Panc1 (cell line): ENCODE data around the gene BRD4. TPM values are rescaled to one million over a fixed set of nuclear protein-coding genes. Genes with fewer than 3 reads are reported as not detected.

Experiments
- ATAC-seq: fragments of 200-7000 bp; cut with Tn5 transposase; 2 replicates; pipeline ENCODE4 v1.9.1; 2020; ENCODE audit warnings: mild to moderate bottlenecking, moderate library complexity
- BruUV-seq: library from RNA; stranded (reverse); fragments of 400-500 nt; replicated peaks from 2 replicates; lab custom pipeline; 2021; lab: Mats Ljungman, UMichigan
- CTCF ChIA-PET: fragments of 300-600 bp; sonication (Branson Sonifier 250); formaldehyde crosslinking; loops from one replicate; lab custom pipeline; 2022; ENCODE audit warnings: antibody characterized with exemption; lab: Charles Lee
- POLR2A ChIA-PET: fragments of 300-600 bp; sonication (Branson Sonifier 250); formaldehyde crosslinking; loops from one replicate; lab custom pipeline; 2022; ENCODE audit warnings: antibody characterized with exemption; lab: Charles Lee
- DNase-seq: peaks from one replicate; pipeline ENCODE4 v3.0.0-alpha.2; 2010; ENCODE audit warnings: low read depth, low spot score
- H3K27ac ChIP-seq: 2 replicates; pipeline ENCODE4 v1.5.1; 2011; ENCODE audit warnings: mild to moderate bottlenecking, low read length, inconsistent platforms
- H3K27me3 ChIP-seq: fragments of 200-500 bp; sonication (Bioruptor generic); 2 replicates; pipeline ENCODE4 v1.6.0; 2014; ENCODE audit warnings: low read length, inconsistent platforms; ENCODE audit not compliant: control insufficient read depth, insufficient read depth
- H3K36me3 ChIP-seq: fragments of 200-500 bp; sonication (Bioruptor generic); 2 replicates; pipeline ENCODE4 v1.5.1; 2014; ENCODE audit warnings: inconsistent platforms, mild to moderate bottlenecking, low read length, moderate library complexity; ENCODE audit not compliant: control insufficient read depth, insufficient read depth
- H3K4me1 ChIP-seq: 2 replicates; pipeline ENCODE4 v1.5.1; 2011; ENCODE audit warnings: inconsistent platforms, mild to moderate bottlenecking, low read length, moderate library complexity; ENCODE audit not compliant: control insufficient read depth, insufficient read depth
- H3K4me3 ChIP-seq, 2 experiments: 2 replicates each; pipeline ENCODE4 v1.5.1; 2011 to 2012; ENCODE audit warnings: low read depth in 2 of 2, low read length in 2 of 2, mild to moderate bottlenecking in 2 of 2, inconsistent platforms in 1 of 2, moderate library complexity in 1 of 2
- H3K9me3 ChIP-seq: fragments of 200-500 bp; sonication (Bioruptor generic); 2 replicates; pipeline ENCODE4 v1.5.1; 2014; ENCODE audit warnings: low read depth, mild to moderate bottlenecking, inconsistent platforms, low read length, moderate library complexity; ENCODE audit not compliant: control insufficient read depth, insufficient read depth
- POLR2AphosphoS5 ChIP-seq: IDR thresholded peaks from 2 replicates; pipeline ENCODE4 v1.6.1; 2012; ENCODE audit warnings: mild to moderate bottlenecking, low read depth, low read length, moderate library complexity
- REST ChIP-seq, 2 experiments: IDR thresholded peaks; 2 replicates each; pipeline ENCODE4 v1.6.1; 2011 to 2012; ENCODE audit warnings: low read depth in 2 of 2, control low read depth in 1 of 2, low read length in 1 of 2, mild to moderate bottlenecking in 1 of 2, moderate library complexity in 1 of 2; ENCODE audit not compliant: insufficient read depth in 1 of 2
- SIN3A ChIP-seq: IDR thresholded peaks from 2 replicates; pipeline ENCODE4 v1.6.1; 2012; ENCODE audit warnings: low read depth, mild to moderate bottlenecking, low read length, moderate library complexity, borderline replicate concordance; ENCODE audit not compliant: insufficient read depth
- TCF7L2 ChIP-seq: IDR thresholded peaks from 2 replicates; pipeline ENCODE4 v1.6.1; 2011; ENCODE audit warnings: mild to moderate bottlenecking, low read depth, low read length, inconsistent platforms
- in situ Hi-C: cut with HindIII; loops from 2 replicates; pipeline ENCODE4 v1.10.0; 2016; ENCODE audit warnings: low sequenced_read_pairs, low pct_unique_long_range_greater_than_20kb
- intact Hi-C: fragments of 100-400 bp; cut with micrococcal nuclease; formaldehyde crosslinking; loops from one replicate; pipeline ENCODE4 v1.10.0; 2022; ENCODE audit not compliant: unreplicated experiment
- total RNA-seq: library from RNA; stranded (reverse); gene quantifications from one replicate; pipeline ENCODE4 v1.2.1, GENCODE V29; 2021; ENCODE audit not compliant: unreplicated experiment
- TF ChIP-seq, protein P1 (sequence below): fragments of 450-650 bp; IDR thresholded peaks from 2 replicates; pipeline ENCODE4 v1.5.1; 2017; ENCODE audit warnings: mild to moderate bottlenecking

The BRD4 gene
- total RNA-seq, 1 experiment from 2014 or later = 102 TPM

DNA sequence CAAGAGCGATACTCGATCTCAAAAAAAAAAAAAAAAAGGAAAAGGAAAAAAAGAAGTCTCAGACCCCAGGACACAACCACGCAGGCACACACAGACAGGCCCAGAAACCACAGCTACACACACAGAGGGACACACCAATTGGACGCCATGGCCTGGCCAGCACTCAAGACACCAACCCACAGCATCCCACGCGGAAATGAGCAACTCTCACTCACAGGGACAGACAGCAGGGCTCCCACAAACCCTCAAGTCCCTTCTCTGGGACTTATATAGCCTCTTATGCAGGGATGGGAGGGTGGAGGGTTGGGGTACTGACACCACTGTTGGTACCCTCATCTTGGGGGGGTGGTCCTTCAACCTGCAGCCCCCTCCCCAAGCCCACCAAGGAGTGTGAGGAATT lies 137.4 kb downstream of the BRD4 start:
- DNase-seq = no peak
- ChIA-PET CTCF (interaction anchor here (0.6 kb wide), 2 partner anchors 8 to 186 kb away, joined by 3 read pairs; no protein-coding TSS in a partner anchor), POLR2A (no interaction called here)
- Histone ChIP-seq H3K9me3 (no peaks in the 10 kb centered on the region), H3K27ac (no peak overlapping the region), H3K27me3 (no peaks in the 10 kb centered on the region), H3K36me3 (no peaks in the 10 kb centered on the region), H3K4me1 (no peaks in the 10 kb centered on the region), H3K4me3 (no peak overlapping the region; a peak in 1 of 4 replicates)
- TF ChIP-seq TCF7L2 (no peak), POLR2AphosphoS5 (no peak), REST (IDR thresholded peaks at IDR 0.05; ENCODE audit: insufficient read depth in 1 of 2, low read depth in 2 of 2, low read length in 1 of 2) (no peak), SIN3A (no peak)
- TF ChIP-seq, protein P1, sequence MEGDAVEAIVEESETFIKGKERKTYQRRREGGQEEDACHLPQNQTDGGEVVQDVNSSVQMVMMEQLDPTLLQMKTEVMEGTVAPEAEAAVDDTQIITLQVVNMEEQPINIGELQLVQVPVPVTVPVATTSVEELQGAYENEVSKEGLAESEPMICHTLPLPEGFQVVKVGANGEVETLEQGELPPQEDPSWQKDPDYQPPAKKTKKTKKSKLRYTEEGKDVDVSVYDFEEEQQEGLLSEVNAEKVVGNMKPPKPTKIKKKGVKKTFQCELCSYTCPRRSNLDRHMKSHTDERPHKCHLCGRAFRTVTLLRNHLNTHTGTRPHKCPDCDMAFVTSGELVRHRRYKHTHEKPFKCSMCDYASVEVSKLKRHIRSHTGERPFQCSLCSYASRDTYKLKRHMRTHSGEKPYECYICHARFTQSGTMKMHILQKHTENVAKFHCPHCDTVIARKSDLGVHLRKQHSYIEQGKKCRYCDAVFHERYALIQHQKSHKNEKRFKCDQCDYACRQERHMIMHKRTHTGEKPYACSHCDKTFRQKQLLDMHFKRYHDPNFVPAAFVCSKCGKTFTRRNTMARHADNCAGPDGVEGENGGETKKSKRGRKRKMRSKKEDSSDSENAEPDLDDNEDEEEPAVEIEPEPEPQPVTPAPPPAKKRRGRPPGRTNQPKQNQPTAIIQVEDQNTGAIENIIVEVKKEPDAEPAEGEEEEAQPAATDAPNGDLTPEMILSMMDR = no peak
- intact Hi-C loops = no loop called here
- no peak for ATAC-seq
- BruUV-seq = no TSS peak
- in situ Hi-C loops = no loop called here

GRCh38 chr19:15191982-15192381 lies 140.4 kb downstream of the BRD4 start:
- in situ Hi-C loops = no loop called here

More at GRCh38 chr19:15191982-15192381, 140.4 kb downstream of the BRD4 start:
- ATAC-seq (no peak), DNase-seq (no peak)
- ChIA-PET CTCF (no interaction called here), POLR2A (no interaction called here)
- no peaks in the 10 kb centered on the region for H3K4me1 ChIP-seq
- intact Hi-C loops = no loop called here
- no TSS peak for BruUV-seq
- no peak overlapping the region for H3K4me3 ChIP-seq
- H3K9me3 ChIP-seq = no peaks in the 10 kb centered on the region
- no peaks in the 10 kb centered on the region for H3K36me3 ChIP-seq
- H3K27me3 ChIP-seq = no peaks in the 10 kb centered on the region
- TF ChIP-seq TCF7L2 = no peak
- TF ChIP-seq, protein P1 = no peak
- TF ChIP-seq SIN3A = no peak
- TF ChIP-seq REST (IDR thresholded peaks at IDR 0.05; ENCODE audit: insufficient read depth in 1 of 2, low read depth in 2 of 2, low read length in 1 of 2) = no peak
- no peak for TF ChIP-seq POLR2AphosphoS5
- H3K27ac ChIP-seq = no peak overlapping the region
